AG04449 (cell line): Measurements from ENCODE around the gene FGF14.

ENCODE experiments used
- CTCF ChIA-PET: fragments of 350-600 bp; formaldehyde crosslinking; extraction: SDS; loops from one replicate; lab custom pipeline; 2021; ENCODE audit warnings: antibody characterized with exemption; lab: Yijun Ruan, JAX
- POLR2A ChIA-PET: fragments of 400-600, 350-600 bp; formaldehyde crosslinking; extraction: SDS; loops from one replicate; lab custom pipeline; 2020; ENCODE audit warnings: antibody characterized with exemption, inconsistent platforms; lab: Yijun Ruan, JAX
- DNase-seq: peaks from one replicate; pipeline ENCODE4 v3.0.0-alpha.2; 2010; ENCODE audit warnings: low read depth, low spot score
- H3K4me3 ChIP-seq: 2 replicates; pipeline ENCODE4 v1.5.1; 2011; ENCODE audit warnings: low read depth, mild to moderate bottlenecking, control low read depth, low read length
- CTCF ChIP-seq: IDR thresholded peaks from one replicate; pipeline ENCODE4 v1.5.1; 2011; ENCODE audit warnings: mild to moderate bottlenecking, moderate library complexity, low read length, control low read depth, inconsistent platforms; ENCODE audit not compliant: insufficient read depth; ENCODE audit errors: missing control alignments

The FGF14 gene

GRCh38 chr13:102374233-102374632 is 27.6 kb downstream of the FGF14 start:
- POLR2A ChIA-PET, result no interaction called here
- H3K4me3 ChIP-seq, result no peak overlapping the region
- TF ChIP-seq CTCF, result no peak
- CTCF ChIA-PET, result no interaction called here
- no peak for DNase-seq

GRCh38 chr13:102373221-102373620 is 28.6 kb downstream of the FGF14 start:
- no peak for TF ChIP-seq CTCF
- DNase-seq, result no peak
- CTCF ChIA-PET, result no interaction called here
- POLR2A ChIA-PET, result no interaction called here
- no peak overlapping the region for H3K4me3 ChIP-seq

GRCh38 chr13:102369302-102369701 is 32.5 kb downstream of the FGF14 start:
- ChIA-PET CTCF (no interaction called here), POLR2A (no interaction called here)
- no peak for DNase-seq
- TF ChIP-seq CTCF, result no peak
- H3K4me3 ChIP-seq, result no peak overlapping the region

GRCh38 chr13:102367836-102368235 is 34.0 kb downstream of the FGF14 start:
- POLR2A ChIA-PET, result no interaction called here
- TF ChIP-seq CTCF, result no peak
- H3K4me3 ChIP-seq, result no peak overlapping the region
- no peak for DNase-seq
- CTCF ChIA-PET, result no interaction called here

GRCh38 chr13:102361113-102361512 is 40.7 kb downstream of the FGF14 start:
- DNase-seq, result no peak
- no peak overlapping the region for H3K4me3 ChIP-seq
- TF ChIP-seq CTCF, result no peak
- ChIA-PET CTCF (no interaction called here), POLR2A (no interaction called here)

GRCh38 chr13:102359264-102359663 is 42.6 kb downstream of the FGF14 start:
- ChIA-PET CTCF (no interaction called here), POLR2A (no interaction called here)
- H3K4me3 ChIP-seq, result no peak overlapping the region
- no peak for TF ChIP-seq CTCF
- DNase-seq, result no peak
